Measurements from ENCODE around the gene USP6.

DNA sequence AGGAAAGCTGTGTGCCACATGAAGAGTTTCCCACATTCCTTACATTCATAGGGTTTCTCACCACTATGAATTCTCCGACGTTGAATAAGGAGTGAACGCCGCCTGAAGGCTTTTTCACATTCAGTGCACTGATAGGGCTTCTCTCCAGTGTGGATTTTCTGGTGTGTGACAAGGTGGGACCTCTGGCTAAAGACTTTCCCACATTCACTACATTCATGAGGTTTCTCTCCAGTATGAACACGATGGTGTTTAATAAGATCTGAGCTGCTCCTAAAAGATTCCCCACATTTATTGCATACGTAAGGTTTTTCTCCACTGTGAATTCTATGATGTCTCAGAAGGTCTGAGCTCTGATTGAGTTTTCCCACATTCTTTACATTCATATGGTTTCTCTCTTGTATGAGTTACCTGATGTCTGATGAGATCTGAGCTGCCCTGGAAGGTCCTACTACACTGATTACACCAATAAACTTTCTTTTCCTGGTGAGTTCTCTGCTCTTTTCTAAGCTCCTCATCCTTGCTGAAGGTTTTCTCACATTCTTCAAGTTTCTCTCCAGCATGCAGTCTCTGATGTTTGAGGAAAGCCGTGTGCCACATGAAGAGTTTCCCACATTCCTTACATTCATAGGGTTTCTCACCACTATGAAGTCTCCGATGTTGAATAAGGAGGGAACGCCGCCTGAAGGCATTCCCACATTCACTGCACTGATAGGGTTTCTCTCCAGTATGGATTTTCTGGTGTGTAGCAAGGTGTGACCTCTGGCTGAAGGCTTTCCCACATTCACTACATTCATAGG lies 65.9 kb downstream of the USP6 start:
- TF ChIP-seq CTCF (IDR thresholded peaks at IDR 0.05; ENCODE audit: poor library complexity) (no peak), EZH2 (IDR thresholded peaks at IDR 0.05; ENCODE audit: borderline replicate concordance) (no peak), EZH2phosphoT487 (IDR thresholded peaks at IDR 0.05; ENCODE audit: low read depth, severe bottlenecking, unreplicated experiment) (no peak)

Measured in hepatocyte (in vitro differentiated cells).